ENCODE measurements around the gene IL25. TPM values are rescaled to one million over a fixed set of nuclear protein-coding genes. Genes with fewer than 3 reads are reported as not detected.

IL25 gene
- total RNA-seq, 2 experiments from 2014 or later: not detected

GRCh38 chr14:23346693-23347405 lies 25.8 kb upstream of the IL25 start:
- H3K4me1 Mint-ChIP-seq: peaks cover 8% of the 10 kb centered on the region
- H3K4me3 Mint-ChIP-seq: no peak overlapping the region
- CTCF ChIA-PET: interaction anchor here (1.2 to 2.2 kb wide), 3 partner anchors 13 to 227 kb away, joined by 4 to 5 read pairs (median 4); partner anchors contain the start of gene NGDN
- H3K27ac Mint-ChIP-seq: no peak overlapping the region
- H3K27me3 Mint-ChIP-seq: peaks cover 31% of the 10 kb centered on the region
- H3K9me3 Mint-ChIP-seq (ENCODE audit: low read depth): no peaks in the 10 kb centered on the region
- H3K36me3 Mint-ChIP-seq: no peaks in the 10 kb centered on the region
- DNase-seq: no peak
- no peak for ATAC-seq

GRCh38 chr14:23347406-23348296 lies 25.0 kb upstream of the IL25 start:
- Mint-ChIP-seq H3K4me1 (peaks cover 8% of the 10 kb centered on the region), H3K9me3 (ENCODE audit: low read depth) (no peaks in the 10 kb centered on the region), H3K27me3 (peaks cover 24% of the 10 kb centered on the region), H3K36me3 (no peaks in the 10 kb centered on the region), H3K27ac (no peak overlapping the region), H3K4me3 (no peak overlapping the region)
- CTCF ChIA-PET: interaction anchor here (0.9 kb wide), 1 partner anchor 26 kb away, joined by 3 read pairs; no protein-coding TSS in a partner anchor
- DNase-seq (no peak), ATAC-seq (no peak)

DNA sequence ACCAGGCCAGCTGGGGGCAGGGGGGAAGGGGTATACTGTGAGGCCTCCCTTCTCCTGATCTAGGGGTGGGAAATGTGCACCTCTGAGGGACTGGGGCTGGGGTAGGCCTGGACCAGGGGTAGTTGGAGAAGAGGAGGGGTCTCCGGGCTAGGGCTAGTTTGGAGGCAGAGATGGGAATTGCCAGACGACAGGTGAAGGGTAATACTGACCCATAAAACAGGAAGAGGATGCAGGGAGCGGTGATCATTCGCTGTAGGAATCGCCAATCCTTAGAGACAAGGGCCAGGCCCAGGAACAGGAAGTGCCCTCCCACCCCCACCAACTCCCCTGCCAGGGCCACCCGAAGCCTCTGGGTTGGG lies 24.3 kb upstream of the IL25 start:
- Mint-ChIP-seq H3K9me3 (ENCODE audit: low read depth) (no peaks in the 10 kb centered on the region), H3K27me3 (peaks cover 27% of the 10 kb centered on the region), H3K36me3 (no peaks in the 10 kb centered on the region), H3K4me3 (no peak overlapping the region), H3K4me1 (peaks cover 11% of the 10 kb centered on the region), H3K27ac (no peak overlapping the region)
- ATAC-seq (no peak), DNase-seq (no peak)
- CTCF ChIA-PET: interaction anchor here (0.9 kb wide), 1 partner anchor 26 kb away, joined by 3 read pairs; no protein-coding TSS in a partner anchor

DNA sequence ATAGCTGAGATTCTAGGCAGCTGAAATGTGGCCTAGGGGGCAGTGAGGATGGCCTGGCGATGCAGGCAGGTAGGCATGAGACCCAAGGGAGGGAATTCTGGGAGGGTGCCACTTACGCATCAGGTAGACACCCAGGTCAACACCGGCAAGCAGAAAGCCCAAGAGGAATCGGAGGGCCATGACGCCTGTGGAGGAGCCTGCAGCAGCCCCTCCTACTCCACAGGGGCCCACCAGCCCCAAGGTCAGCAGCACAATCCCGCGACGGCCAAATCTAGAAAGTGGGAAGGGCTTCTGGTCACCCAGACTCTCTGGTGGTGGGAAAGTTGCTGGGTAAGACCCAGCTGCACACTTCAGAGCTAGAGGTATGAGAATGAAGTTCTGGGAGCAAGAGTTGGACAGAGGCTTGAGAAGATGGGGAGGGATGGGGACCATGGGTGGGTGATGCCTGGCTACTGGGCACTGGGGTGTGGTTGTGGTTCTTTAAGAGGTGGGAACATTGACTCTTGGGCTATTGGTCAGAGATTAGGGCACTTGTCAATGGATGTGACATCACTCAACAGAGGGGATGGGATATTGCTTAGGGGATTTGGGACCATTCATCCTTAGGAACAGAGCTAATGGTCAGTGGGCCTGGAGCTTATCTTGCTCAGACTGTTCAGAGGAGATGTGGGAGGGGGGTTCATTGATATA lies 23.3 kb upstream of the IL25 start:
- peaks cover 12% of the 10 kb centered on the region for H3K4me1 Mint-ChIP-seq
- H3K9me3 Mint-ChIP-seq (ENCODE audit: low read depth): no peaks in the 10 kb centered on the region
- DNase-seq (no peak), ATAC-seq (no peak)
- H3K27ac Mint-ChIP-seq: no peak overlapping the region
- no peak overlapping the region for H3K4me3 Mint-ChIP-seq
- H3K36me3 Mint-ChIP-seq: no peaks in the 10 kb centered on the region
- peaks cover 35% of the 10 kb centered on the region for H3K27me3 Mint-ChIP-seq
- CTCF ChIA-PET: interaction anchor here (1.0 kb wide), 1 partner anchor 31 kb away, joined by 3 read pairs; no protein-coding TSS in a partner anchor

- CTCF ChIA-PET: interaction anchor here (0.8 to 1.3 kb wide), 3 partner anchors 28 to 283 kb away, joined by 3 to 4 read pairs (median 3); no protein-coding TSS in a partner anchor
- no peak for DNase-seq
- Mint-ChIP-seq H3K27me3 (peaks cover 57% of the 10 kb centered on the region), H3K36me3 (no peaks in the 10 kb centered on the region), H3K27ac (no peak overlapping the region), H3K4me3 (peak overlapping the region; percentile 55), H3K9me3 (ENCODE audit: low read depth) (no peaks in the 10 kb centered on the region), H3K4me1 (peaks cover 10% of the 10 kb centered on the region)
- ATAC-seq: peak; percentile 38
Measured at GRCh38 chr14:23351681-23352505, 20.7 kb upstream of the IL25 start.

- H3K9me3 Mint-ChIP-seq (ENCODE audit: low read depth): no peaks in the 10 kb centered on the region
- peak within 1 kb of the TSS; percentile 55 for H3K4me3 Mint-ChIP-seq
- peak; percentile 54 for DNase-seq
- peak; percentile 82 for ATAC-seq
- CTCF ChIA-PET: interaction anchor here (0.6 to 1.3 kb wide), 4 partner anchors 28 to 458 kb away, joined by 3 read pairs; no protein-coding TSS in a partner anchor
- peaks cover 57% of the 10 kb centered on the region for H3K27me3 Mint-ChIP-seq
- peaks cover 10% of the 10 kb centered on the region for H3K4me1 Mint-ChIP-seq
- no peak within 1 kb of the TSS for H3K27ac Mint-ChIP-seq
- no peaks in the 10 kb centered on the region for H3K36me3 Mint-ChIP-seq
Measured at GRCh38 chr14:23352506-23353432, 19.8 kb upstream of the IL25 start, which contains the start of gene SLC22A17. Gene SLC22A17 (minus strand): TSS chr14:23352887.

GRCh38 chr14:23353433-23353780 lies 19.2 kb upstream of the IL25 start:
- Mint-ChIP-seq H3K27ac (no peak overlapping the region), H3K36me3 (no peaks in the 10 kb centered on the region), H3K4me1 (peaks cover 10% of the 10 kb centered on the region), H3K27me3 (peaks cover 57% of the 10 kb centered on the region), H3K4me3 (peak overlapping the region; percentile 55), H3K9me3 (ENCODE audit: low read depth) (no peaks in the 10 kb centered on the region)
- ATAC-seq: no peak
- no peak for DNase-seq
- CTCF ChIA-PET: interaction anchor here (0.6 to 1.6 kb wide), 5 partner anchors 24 to 457 kb away, joined by 3 to 6 read pairs (median 3); no protein-coding TSS in a partner anchor

DNA sequence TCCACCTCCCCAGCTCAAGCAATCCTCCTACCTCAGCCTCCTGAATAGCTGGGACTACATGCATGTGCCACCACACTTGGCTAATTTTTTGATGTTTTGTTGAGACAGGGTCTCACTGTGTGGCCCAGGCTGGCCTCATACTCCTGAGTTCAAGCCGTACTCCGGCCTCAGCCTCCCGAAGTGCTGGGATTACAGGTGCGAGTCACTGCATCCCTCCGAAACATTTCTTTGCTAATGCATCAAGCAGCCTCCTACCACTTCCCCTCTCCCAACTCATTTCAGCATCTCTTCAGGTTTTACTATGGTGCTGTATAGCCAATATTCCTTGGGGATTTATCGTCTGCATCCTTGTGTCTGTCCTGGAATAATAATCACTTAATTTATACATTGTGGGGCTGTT lies 17.6 kb upstream of the IL25 start:
- H3K27me3 Mint-ChIP-seq: peaks cover 55% of the 10 kb centered on the region
- H3K36me3 Mint-ChIP-seq: no peaks in the 10 kb centered on the region
- H3K4me1 Mint-ChIP-seq: peaks cover 10% of the 10 kb centered on the region
- ATAC-seq: no peak
- H3K4me3 Mint-ChIP-seq: no peak overlapping the region
- no peaks in the 10 kb centered on the region for H3K9me3 Mint-ChIP-seq (ENCODE audit: low read depth)
- H3K27ac Mint-ChIP-seq: no peak overlapping the region
- CTCF ChIA-PET: interaction anchor here (1.3 to 1.6 kb wide), 2 partner anchors 25 to 26 kb away, joined by 5 to 6 read pairs; no protein-coding TSS in a partner anchor
- no peak for DNase-seq

DNA sequence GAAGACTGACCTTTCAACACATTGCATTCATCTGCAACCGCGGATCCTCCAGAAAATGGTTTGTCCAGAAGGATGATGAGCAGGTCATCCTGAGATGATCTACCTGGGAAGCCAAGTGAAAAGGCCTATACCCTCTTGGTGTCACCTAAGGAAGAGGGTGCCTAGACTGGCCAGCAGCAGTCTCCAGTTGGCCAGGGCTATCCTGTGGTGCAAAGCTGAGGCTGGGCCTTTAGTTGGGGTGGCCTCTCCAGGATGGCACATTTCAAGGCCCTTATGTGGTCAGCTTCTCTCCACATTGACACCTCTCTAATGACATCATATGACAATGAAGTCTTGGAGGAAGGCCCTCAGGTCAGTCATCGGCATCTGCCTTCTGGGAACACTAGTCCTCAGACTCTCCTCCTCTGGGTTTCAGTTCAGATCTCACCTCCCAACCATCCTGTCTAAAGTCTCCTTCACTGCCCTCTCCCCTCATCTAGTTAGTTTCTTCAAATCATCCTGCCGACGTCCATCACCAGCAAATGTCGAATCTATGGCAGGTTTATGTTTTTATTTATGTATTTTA lies 16.7 kb upstream of the IL25 start:
- no peak for ATAC-seq
- Mint-ChIP-seq H3K27me3 (peaks cover 46% of the 10 kb centered on the region), H3K4me1 (peaks cover 10% of the 10 kb centered on the region), H3K36me3 (no peaks in the 10 kb centered on the region), H3K9me3 (ENCODE audit: low read depth) (no peaks in the 10 kb centered on the region), H3K27ac (no peak overlapping the region), H3K4me3 (no peak overlapping the region)
- CTCF ChIA-PET: no interaction called here
- no peak for DNase-seq

GRCh38 chr14:23356662-23357061 lies 15.9 kb upstream of the IL25 start:
- Mint-ChIP-seq H3K27me3 (peaks cover 39% of the 10 kb centered on the region), H3K27ac (no peak overlapping the region), H3K4me3 (no peak overlapping the region), H3K9me3 (ENCODE audit: low read depth) (no peaks in the 10 kb centered on the region), H3K36me3 (no peaks in the 10 kb centered on the region), H3K4me1 (peaks cover 4% of the 10 kb centered on the region)
- CTCF ChIA-PET: no interaction called here
- ATAC-seq: no peak
- DNase-seq: no peak

- Mint-ChIP-seq H3K36me3 (no peaks in the 10 kb centered on the region), H3K4me3 (no peak overlapping the region), H3K9me3 (ENCODE audit: low read depth) (no peaks in the 10 kb centered on the region), H3K4me1 (peaks cover 4% of the 10 kb centered on the region), H3K27me3 (peaks cover 39% of the 10 kb centered on the region), H3K27ac (no peak overlapping the region)
- CTCF ChIA-PET: no interaction called here
- no peak for ATAC-seq
- DNase-seq: no peak
Measured at GRCh38 chr14:23357261-23357660, 15.3 kb upstream of the IL25 start.

Data from activated CD8-positive, alpha-beta memory T cell treated with anti-CD3 and anti-CD28 coated beads, Interleukin-2, amount 10 ng/mL, durations not matched to agents 7 days and 5 days (primary cell).